ENCODE measurements around the gene ZIM2.

Gene ZIM2

DNA sequence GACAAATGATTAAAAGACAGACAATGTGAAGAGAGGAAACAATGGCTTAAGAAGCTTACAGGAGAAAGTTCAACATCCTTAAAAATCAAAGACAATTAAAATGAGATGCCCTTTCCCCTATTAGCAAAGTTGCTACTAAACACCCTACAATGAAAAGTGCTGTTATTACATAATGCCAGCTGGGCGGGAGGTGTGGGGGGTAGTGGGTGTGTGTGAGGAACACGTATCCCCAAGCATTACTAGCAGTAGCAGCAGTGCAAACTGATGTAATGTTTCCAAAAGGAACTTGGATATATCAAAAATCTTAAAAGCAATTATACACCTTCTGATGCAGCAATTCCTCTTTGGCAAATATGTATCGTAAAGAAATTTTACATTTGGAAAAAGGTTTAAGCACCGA, 70.9 kb downstream of the ZIM2 start:
- H3K4me3 ChIP-seq (ENCODE audit: low read depth in 1 of 2, low read length in 2 of 2) = no peak overlapping the region
- H3K9me3 ChIP-seq (ENCODE audit: control insufficient read depth in 1 of 2, low read length in 2 of 2) = peaks cover 0 to 3% of the 10 kb centered on the region in 2 donors

DNA sequence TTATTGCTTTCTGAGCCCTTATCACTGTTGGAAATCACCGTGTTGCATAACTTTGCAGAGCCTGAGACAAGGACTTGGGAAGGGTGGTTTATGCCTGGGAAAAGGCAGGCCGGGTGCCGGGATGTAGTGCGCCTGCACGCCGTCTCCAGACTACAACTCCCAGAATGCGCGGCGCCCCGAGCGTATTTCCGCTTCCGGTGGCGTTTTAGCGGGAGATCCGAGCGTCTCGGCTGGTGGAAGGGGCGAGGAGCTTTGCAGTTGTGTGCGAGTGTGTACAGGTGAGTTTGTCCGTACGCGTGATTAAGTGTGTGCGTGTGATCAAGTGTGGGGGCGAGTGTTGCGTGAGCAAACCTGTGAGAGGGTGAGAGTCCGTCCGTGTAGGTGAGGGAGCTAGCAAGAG, 75.4 kb downstream of the ZIM2 start:
- H3K4me1 ChIP-seq (ENCODE audit: control insufficient read depth in 1 of 2, insufficient read depth in 2 of 2, low read length in 2 of 2) = peaks cover 0 to 6% of the 10 kb centered on the region in 2 donors
- H3K27me3 ChIP-seq (ENCODE audit: low read depth, low read length) = no peaks in the 10 kb centered on the region
- peak overlapping the region; percentile 68 to 80 for H3K4me3 ChIP-seq (ENCODE audit: low read depth in 1 of 2, low read length in 2 of 2)
- H3K9me3 ChIP-seq (ENCODE audit: control insufficient read depth in 1 of 2, low read length in 2 of 2) = peaks cover 0 to 9% of the 10 kb centered on the region in 2 donors
- H3K36me3 ChIP-seq (ENCODE audit: control insufficient read depth in 1 of 2, insufficient read depth in 2 of 2, low read length in 2 of 2) = no peaks in the 10 kb centered on the region
- H3K27ac ChIP-seq (ENCODE audit: low read length) = no peak overlapping the region

More for the DNA sequence above, 70.9 kb downstream of the ZIM2 start:
- Histone ChIP-seq H3K36me3 (ENCODE audit: control insufficient read depth in 1 of 2, insufficient read depth in 2 of 2, low read length in 2 of 2) (no peaks in the 10 kb centered on the region), H3K27ac (ENCODE audit: low read length) (no peak overlapping the region), H3K4me1 (ENCODE audit: control insufficient read depth in 1 of 2, insufficient read depth in 2 of 2, low read length in 2 of 2) (peaks cover 0 to 6% of the 10 kb centered on the region in 2 donors), H3K27me3 (ENCODE audit: low read depth, low read length) (no peaks in the 10 kb centered on the region)

DNA sequence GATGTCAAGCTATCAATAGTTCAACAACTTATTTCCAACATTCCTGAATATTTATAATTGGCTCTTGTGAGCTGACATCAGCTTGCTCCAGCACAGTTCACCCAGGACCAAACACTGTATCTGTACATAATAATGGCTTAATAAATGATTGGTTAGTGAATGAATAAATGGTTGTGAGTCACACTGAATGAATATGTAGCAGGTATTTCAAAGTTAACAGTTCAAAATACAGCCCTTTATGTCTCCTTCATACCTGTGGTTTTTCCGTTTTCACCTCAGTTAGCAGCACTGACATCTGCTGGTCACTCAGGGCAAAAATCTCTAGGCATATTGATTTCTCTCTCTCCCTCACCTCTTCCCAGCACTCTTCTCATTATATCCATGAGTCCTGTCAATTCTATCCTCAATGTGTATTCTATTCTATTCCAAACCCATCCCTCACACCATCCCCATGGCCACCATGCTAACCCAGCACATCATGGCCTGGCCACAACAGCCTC, 76.3 kb downstream of the ZIM2 start:
- no peak overlapping the region for H3K4me3 ChIP-seq (ENCODE audit: low read depth in 1 of 2, low read length in 2 of 2)
- peaks cover 0 to 6% of the 10 kb centered on the region in 2 donors for H3K4me1 ChIP-seq (ENCODE audit: control insufficient read depth in 1 of 2, insufficient read depth in 2 of 2, low read length in 2 of 2)
- no peak overlapping the region for H3K27ac ChIP-seq (ENCODE audit: low read length)
- peaks cover 0 to 9% of the 10 kb centered on the region in 2 donors for H3K9me3 ChIP-seq (ENCODE audit: control insufficient read depth in 1 of 2, low read length in 2 of 2)
- no peaks in the 10 kb centered on the region for H3K27me3 ChIP-seq (ENCODE audit: low read depth, low read length)
- no peaks in the 10 kb centered on the region for H3K36me3 ChIP-seq (ENCODE audit: control insufficient read depth in 1 of 2, insufficient read depth in 2 of 2, low read length in 2 of 2)

DNA sequence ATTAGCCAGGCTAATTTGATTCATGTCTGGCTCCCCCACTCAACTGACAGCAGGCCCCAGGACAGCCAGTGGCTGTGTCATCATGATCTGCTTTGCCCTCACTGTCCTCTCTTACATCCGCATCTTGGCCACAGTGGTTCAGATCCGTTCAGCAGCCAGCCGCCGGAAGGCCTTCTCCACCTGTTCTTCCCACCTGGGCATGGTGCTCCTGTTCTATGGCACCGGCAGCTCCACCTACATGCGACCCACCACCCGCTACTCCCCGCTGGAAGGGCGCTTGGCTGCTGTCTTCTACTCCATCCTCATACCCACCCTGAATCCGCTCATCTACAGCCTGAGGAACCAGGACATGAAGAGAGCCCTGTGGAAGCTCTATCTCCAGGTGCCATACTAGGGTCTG, 79.7 kb downstream of the ZIM2 start:
- no peaks in the 10 kb centered on the region for H3K36me3 ChIP-seq (ENCODE audit: control insufficient read depth in 1 of 2, insufficient read depth in 2 of 2, low read length in 2 of 2)
- H3K27me3 ChIP-seq (ENCODE audit: low read depth, low read length) = no peaks in the 10 kb centered on the region

DNA sequence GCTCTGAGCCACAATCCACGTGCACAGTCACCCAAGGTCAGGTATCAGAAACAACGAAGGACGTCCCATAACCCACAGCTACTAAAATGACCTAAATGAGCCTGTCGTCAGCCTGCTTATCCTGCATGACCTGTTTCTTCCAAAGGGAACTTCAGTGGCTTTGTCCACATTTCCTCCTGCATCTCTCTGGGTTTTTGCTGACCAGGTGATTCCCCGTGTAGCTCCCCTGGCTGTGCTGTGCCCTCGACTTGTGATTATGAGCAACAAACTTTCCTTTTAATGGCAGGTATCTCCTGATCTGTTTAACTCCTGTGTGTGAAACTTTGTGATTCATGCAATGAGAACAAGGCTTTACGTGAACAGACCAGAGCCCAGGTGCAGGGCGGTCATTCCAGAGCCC, 81.0 kb downstream of the ZIM2 start:
- Histone ChIP-seq H3K27me3 (ENCODE audit: low read depth, low read length) (no peaks in the 10 kb centered on the region), H3K9me3 (ENCODE audit: control insufficient read depth in 1 of 2, low read length in 2 of 2) (peaks cover 0 to 5% of the 10 kb centered on the region in 2 donors), H3K4me3 (ENCODE audit: low read depth in 1 of 2, low read length in 2 of 2) (no peak overlapping the region), H3K4me1 (ENCODE audit: control insufficient read depth in 1 of 2, insufficient read depth in 2 of 2, low read length in 2 of 2) (no peaks in the 10 kb centered on the region), H3K27ac (ENCODE audit: low read length) (no peak overlapping the region), H3K36me3 (ENCODE audit: control insufficient read depth in 1 of 2, insufficient read depth in 2 of 2, low read length in 2 of 2) (no peaks in the 10 kb centered on the region)

More for the DNA sequence above, 79.7 kb downstream of the ZIM2 start:
- H3K4me1 ChIP-seq (ENCODE audit: control insufficient read depth in 1 of 2, insufficient read depth in 2 of 2, low read length in 2 of 2) = peaks cover 0 to 6% of the 10 kb centered on the region in 2 donors
- H3K27ac ChIP-seq (ENCODE audit: low read length) = no peak overlapping the region
- peaks cover 0 to 9% of the 10 kb centered on the region in 2 donors for H3K9me3 ChIP-seq (ENCODE audit: control insufficient read depth in 1 of 2, low read length in 2 of 2)
- H3K4me3 ChIP-seq (ENCODE audit: low read depth in 1 of 2, low read length in 2 of 2) = no peak overlapping the region

DNA sequence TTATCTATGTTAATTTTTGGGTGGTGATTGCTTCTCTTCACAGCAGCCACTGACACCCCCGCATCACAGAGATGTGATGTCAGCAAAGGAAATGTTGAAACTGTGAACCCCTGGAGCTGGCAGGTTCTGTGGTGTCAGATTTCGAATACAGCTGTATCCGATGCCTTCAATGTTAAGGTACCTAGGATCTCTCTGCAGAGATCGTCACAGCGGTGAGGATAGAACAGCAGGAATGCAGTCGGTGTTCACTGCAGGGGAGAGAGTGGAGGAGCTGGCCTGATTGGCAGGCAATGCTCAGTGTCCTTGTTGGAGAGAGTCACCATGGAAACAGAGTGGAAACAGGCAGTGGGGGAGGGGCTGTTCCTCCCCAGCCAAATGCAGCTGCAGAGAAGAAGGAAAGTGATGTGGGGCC, 89.4 kb downstream of the ZIM2 start:
- no peak overlapping the region for H3K27ac ChIP-seq (ENCODE audit: low read length)
- H3K4me3 ChIP-seq (ENCODE audit: low read depth in 1 of 2, low read length in 2 of 2) = no peak overlapping the region
- no peaks in the 10 kb centered on the region for H3K4me1 ChIP-seq (ENCODE audit: control insufficient read depth in 1 of 2, insufficient read depth in 2 of 2, low read length in 2 of 2)
- H3K36me3 ChIP-seq (ENCODE audit: control insufficient read depth in 1 of 2, insufficient read depth in 2 of 2, low read length in 2 of 2) = no peaks in the 10 kb centered on the region
- H3K9me3 ChIP-seq (ENCODE audit: control insufficient read depth in 1 of 2, low read length in 2 of 2) = no peaks in the 10 kb centered on the region
- H3K27me3 ChIP-seq (ENCODE audit: low read depth, low read length) = no peaks in the 10 kb centered on the region

DNA sequence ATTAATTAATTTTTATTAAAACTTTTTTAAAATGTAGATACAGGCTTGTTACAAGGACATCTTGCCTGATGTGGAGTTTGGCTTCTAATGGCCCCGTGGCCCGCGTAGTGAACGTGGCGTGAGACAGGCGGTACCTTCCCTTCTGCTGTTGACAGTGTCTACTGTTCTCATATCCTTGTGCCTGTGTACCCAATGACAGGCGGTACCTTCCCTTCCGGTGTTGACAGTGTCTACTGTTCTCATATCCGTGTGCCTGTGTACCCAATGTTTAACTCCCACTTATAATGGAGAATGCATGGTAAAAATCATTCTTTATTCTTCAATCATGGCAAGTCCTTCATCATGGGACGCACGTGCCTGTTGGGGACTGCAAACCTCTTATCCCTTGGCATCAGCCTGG, 89.9 kb downstream of the ZIM2 start:
- no peaks in the 10 kb centered on the region for H3K36me3 ChIP-seq (ENCODE audit: control insufficient read depth in 1 of 2, insufficient read depth in 2 of 2, low read length in 2 of 2)
- no peaks in the 10 kb centered on the region for H3K9me3 ChIP-seq (ENCODE audit: control insufficient read depth in 1 of 2, low read length in 2 of 2)
- no peaks in the 10 kb centered on the region for H3K4me1 ChIP-seq (ENCODE audit: control insufficient read depth in 1 of 2, insufficient read depth in 2 of 2, low read length in 2 of 2)
- H3K27me3 ChIP-seq (ENCODE audit: low read depth, low read length) = no peaks in the 10 kb centered on the region
- no peak overlapping the region for H3K4me3 ChIP-seq (ENCODE audit: low read depth in 1 of 2, low read length in 2 of 2)
- H3K27ac ChIP-seq (ENCODE audit: low read length) = no peak overlapping the region

DNA sequence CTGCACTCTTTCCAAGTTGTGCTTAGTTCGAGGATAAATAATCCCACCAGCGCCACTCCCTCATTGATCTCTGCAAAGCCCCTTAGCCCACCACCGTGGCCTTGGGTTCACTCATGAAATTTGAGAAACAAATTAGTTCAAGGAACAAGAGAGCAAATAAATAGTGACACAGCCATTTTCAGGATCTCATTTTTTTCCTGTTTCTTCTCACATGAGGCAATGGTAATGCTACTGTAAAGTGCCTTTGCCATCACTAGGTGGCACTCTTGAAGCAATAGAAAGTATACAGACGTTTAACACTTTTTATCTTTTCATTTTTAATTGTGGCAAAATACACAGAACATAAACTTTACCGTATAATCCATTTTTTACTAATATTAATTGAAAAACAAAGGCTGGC, 92.1 kb downstream of the ZIM2 start:
- Histone ChIP-seq H3K27ac (ENCODE audit: low read length) (no peak overlapping the region), H3K4me1 (ENCODE audit: control insufficient read depth in 1 of 2, insufficient read depth in 2 of 2, low read length in 2 of 2) (no peaks in the 10 kb centered on the region), H3K4me3 (ENCODE audit: low read depth in 1 of 2, low read length in 2 of 2) (no peak overlapping the region), H3K9me3 (ENCODE audit: control insufficient read depth in 1 of 2, low read length in 2 of 2) (no peaks in the 10 kb centered on the region), H3K36me3 (ENCODE audit: control insufficient read depth in 1 of 2, insufficient read depth in 2 of 2, low read length in 2 of 2) (no peaks in the 10 kb centered on the region), H3K27me3 (ENCODE audit: low read depth, low read length) (no peaks in the 10 kb centered on the region)

DNA sequence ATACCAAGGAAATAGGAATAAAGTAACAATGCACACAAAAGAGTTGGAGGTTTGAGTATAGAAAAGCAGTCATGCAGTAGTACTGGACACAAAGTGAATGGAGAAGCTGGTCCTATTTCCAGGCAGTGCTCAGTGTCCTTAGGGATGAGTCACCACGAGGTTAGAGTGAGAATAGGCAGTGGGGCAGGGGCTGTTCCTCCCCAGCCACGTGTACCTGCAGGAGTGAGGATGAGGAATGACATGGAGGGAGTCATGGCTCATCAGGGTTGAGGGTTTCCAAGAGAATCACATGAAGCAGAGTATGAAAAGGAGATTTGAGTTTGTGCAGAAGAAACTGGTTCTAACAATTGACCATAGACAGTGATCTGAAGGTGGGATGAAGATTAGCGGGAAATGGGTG, 94.2 kb downstream of the ZIM2 start:
- Histone ChIP-seq H3K4me1 (ENCODE audit: control insufficient read depth in 1 of 2, insufficient read depth in 2 of 2, low read length in 2 of 2) (no peaks in the 10 kb centered on the region), H3K9me3 (ENCODE audit: control insufficient read depth in 1 of 2, low read length in 2 of 2) (no peaks in the 10 kb centered on the region), H3K4me3 (ENCODE audit: low read depth in 1 of 2, low read length in 2 of 2) (no peak overlapping the region), H3K27me3 (ENCODE audit: low read depth, low read length) (no peaks in the 10 kb centered on the region), H3K36me3 (ENCODE audit: control insufficient read depth in 1 of 2, insufficient read depth in 2 of 2, low read length in 2 of 2) (no peaks in the 10 kb centered on the region), H3K27ac (ENCODE audit: low read length) (no peak overlapping the region)

DNA sequence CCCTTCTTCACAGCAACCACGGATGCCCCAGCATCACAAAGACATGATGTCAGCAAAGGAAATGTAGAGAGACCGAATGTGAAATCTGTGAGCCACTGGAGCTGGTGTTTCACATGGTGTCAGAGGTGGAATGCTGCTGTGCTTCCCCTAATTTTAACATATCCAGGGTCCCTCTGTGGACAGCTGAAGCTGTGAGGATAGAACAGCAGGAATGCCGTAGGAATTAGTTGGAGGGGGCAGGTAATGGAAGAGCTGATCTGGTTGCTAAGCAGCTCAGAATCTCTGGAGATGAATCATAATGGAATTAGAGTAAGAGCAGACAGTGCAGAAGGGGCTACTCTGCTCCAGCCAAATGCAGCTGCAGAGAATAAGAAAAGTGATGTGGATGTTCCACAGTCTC, 100.0 kb downstream of the ZIM2 start:
- no peaks in the 10 kb centered on the region for H3K36me3 ChIP-seq (ENCODE audit: control insufficient read depth in 1 of 2, insufficient read depth in 2 of 2, low read length in 2 of 2)
- H3K27ac ChIP-seq (ENCODE audit: low read length) = no peak overlapping the region
- H3K4me3 ChIP-seq (ENCODE audit: low read depth in 1 of 2, low read length in 2 of 2) = no peak overlapping the region
- H3K9me3 ChIP-seq (ENCODE audit: control insufficient read depth in 1 of 2, low read length in 2 of 2) = peaks cover 0 to 5% of the 10 kb centered on the region in 2 donors
- H3K4me1 ChIP-seq (ENCODE audit: control insufficient read depth in 1 of 2, insufficient read depth in 2 of 2, low read length in 2 of 2) = no peaks in the 10 kb centered on the region
- H3K27me3 ChIP-seq (ENCODE audit: low read depth, low read length) = no peaks in the 10 kb centered on the region

DNA sequence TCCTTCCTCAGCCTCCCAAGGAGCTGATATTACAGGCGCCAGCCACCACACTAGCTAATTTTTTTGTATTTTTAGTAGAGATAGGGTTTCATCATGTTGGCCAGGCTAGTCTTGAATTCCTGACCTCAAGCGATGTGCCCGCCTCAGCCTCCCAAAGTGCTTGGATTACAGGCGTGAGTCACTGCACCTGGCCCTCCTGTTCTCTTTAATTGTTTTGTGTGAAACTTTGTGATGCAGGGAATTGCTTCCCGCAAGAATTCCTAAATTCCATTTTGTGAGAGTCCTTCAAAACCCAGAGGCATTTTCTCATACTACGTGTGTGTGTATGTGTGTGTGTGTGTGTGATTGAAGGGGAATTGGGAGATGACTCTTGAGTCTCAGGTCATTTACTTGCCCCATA, 104.0 kb downstream of the ZIM2 start:
- peaks cover 0 to 5% of the 10 kb centered on the region in 2 donors for H3K9me3 ChIP-seq (ENCODE audit: control insufficient read depth in 1 of 2, low read length in 2 of 2)
- H3K4me3 ChIP-seq (ENCODE audit: low read depth in 1 of 2, low read length in 2 of 2) = no peak overlapping the region
- H3K27ac ChIP-seq (ENCODE audit: low read length) = no peak overlapping the region
- no peaks in the 10 kb centered on the region for H3K4me1 ChIP-seq (ENCODE audit: control insufficient read depth in 1 of 2, insufficient read depth in 2 of 2, low read length in 2 of 2)
- no peaks in the 10 kb centered on the region for H3K27me3 ChIP-seq (ENCODE audit: low read depth, low read length)
- no peaks in the 10 kb centered on the region for H3K36me3 ChIP-seq (ENCODE audit: control insufficient read depth in 1 of 2, insufficient read depth in 2 of 2, low read length in 2 of 2)

DNA sequence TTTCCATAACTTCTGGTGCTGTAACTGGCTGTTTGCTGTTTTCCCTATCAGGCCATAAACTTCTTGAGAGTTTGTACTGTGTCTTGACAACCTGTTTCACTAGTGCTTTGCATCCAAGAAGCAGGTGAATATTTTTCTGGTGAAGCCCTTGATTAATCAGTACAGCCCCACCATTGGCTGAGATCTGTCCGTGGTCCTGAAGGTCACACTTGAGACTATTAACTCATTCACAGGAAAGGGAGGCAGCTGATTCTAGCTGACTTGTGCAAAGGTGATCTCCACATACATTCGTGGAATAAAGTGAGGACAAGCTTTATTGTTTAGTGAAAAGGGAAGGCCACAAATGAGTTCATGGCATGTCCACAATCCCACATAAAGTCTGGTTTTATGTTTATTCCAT, 107.5 kb downstream of the ZIM2 start:
- Histone ChIP-seq H3K4me1 (ENCODE audit: control insufficient read depth in 1 of 2, insufficient read depth in 2 of 2, low read length in 2 of 2) (no peaks in the 10 kb centered on the region), H3K27me3 (ENCODE audit: low read depth, low read length) (no peaks in the 10 kb centered on the region), H3K9me3 (ENCODE audit: control insufficient read depth in 1 of 2, low read length in 2 of 2) (peaks cover 0 to 5% of the 10 kb centered on the region in 2 donors), H3K27ac (ENCODE audit: low read length) (no peak overlapping the region), H3K36me3 (ENCODE audit: control insufficient read depth in 1 of 2, insufficient read depth in 2 of 2, low read length in 2 of 2) (no peaks in the 10 kb centered on the region), H3K4me3 (ENCODE audit: low read depth in 1 of 2, low read length in 2 of 2) (no peak overlapping the region)
